Measurements from ENCODE around the gene GPC2.
"Not testable (repeated sequence)": the region's sequence is repeated elsewhere in the genome, so short reads cannot be mapped to it uniquely, and the experiment has no call there.

GPC2 gene, protein sequence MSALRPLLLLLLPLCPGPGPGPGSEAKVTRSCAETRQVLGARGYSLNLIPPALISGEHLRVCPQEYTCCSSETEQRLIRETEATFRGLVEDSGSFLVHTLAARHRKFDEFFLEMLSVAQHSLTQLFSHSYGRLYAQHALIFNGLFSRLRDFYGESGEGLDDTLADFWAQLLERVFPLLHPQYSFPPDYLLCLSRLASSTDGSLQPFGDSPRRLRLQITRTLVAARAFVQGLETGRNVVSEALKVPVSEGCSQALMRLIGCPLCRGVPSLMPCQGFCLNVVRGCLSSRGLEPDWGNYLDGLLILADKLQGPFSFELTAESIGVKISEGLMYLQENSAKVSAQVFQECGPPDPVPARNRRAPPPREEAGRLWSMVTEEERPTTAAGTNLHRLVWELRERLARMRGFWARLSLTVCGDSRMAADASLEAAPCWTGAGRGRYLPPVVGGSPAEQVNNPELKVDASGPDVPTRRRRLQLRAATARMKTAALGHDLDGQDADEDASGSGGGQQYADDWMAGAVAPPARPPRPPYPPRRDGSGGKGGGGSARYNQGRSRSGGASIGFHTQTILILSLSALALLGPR

DNA sequence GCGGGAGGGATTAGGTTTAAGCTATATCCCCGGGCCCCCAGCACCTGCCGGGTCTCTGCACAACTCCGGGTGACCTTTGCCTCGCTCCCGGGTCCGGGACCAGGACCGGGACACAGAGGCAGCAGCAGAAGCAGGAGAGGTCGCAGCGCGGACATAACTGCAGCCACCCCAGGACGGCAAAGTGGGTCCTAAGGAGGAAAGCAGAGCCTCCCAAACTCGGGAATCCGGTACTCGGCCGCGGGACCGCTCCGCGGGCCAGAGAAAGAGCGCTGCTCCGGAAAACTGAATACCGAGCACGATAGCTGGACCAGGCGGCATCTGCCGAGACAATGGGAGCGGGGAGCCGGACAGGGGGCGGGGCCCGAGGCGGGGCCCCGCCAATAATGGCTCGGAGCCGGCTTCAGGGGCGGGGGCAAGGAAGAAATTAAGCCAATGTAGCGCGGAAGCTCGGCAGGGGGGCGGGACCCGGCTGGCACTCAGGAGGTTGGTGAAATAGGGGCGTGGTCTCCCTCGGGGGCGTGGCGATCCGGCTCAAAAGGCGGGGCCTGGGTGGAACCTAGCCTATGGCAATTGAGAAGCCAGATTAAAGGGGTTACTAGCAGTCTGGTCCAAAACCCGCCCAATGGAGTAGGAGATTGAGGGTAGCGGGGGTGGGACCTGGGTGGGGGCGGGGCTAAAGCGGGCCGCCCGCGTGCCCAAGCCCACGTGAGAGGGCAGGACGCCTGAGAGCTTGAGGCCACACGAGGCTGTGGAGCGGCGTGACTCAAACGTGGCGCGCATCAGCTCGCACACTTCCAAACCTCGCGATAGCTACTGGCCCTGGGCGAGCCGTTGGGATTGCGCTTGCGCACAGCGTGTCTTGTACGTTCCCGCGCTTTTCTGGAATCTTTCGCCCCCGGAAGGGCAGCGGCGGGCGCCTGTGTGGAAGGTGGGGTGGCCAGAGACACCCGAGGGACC, at the start of gene GPC2, which contains the start of gene STAG3:
Gene GPC2 (minus strand): TSS at position 337 of the 957 bp plus-strand sequence. CDS start 182 bp downstream, at position 155.
Gene STAG3 (plus strand): TSS at position 874 of the 957 bp plus-strand sequence. CDS start 2,639 bp downstream, outside the sequence.
- peak; percentile 94 to 97 (median 95) for DNase-seq (ENCODE audit: low read depth in 3 of 3, low spot score in 1 of 3)

DNA sequence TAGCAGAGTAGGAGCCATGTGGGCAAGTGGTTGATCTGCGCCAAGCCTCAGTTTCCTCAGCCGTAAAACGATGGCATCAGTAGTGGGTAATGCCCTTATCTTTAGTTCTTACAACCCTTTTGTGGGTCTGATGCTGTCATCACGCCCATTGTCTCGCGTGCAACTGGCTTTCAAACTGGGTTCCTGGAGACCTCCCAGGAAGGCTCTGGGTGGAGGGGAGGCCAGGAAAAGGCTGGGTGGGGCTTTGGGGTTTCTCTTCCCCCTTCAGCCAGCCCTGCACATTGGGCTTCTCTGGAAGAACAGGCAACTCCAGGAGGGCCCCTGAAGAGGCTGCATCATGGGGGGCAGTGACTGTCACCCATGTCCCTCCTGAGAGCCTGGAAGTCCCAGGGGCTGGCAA, 47.7 kb upstream of the GPC2 start:
- DNase-seq (ENCODE audit: low read depth in 3 of 3, low spot score in 1 of 3): not testable (repeated sequence)

- DNase-seq (ENCODE audit: low read depth in 3 of 3, low spot score in 1 of 3): not testable (repeated sequence)
Observed at GRCh38 chr7:100223376-100223927, 46.3 kb upstream of the GPC2 start.

GRCh38 chr7:100222445-100223132, 45.4 kb upstream of the GPC2 start:
- DNase-seq (ENCODE audit: low read depth in 3 of 3, low spot score in 1 of 3): no peak

- no peak for DNase-seq (ENCODE audit: low read depth in 3 of 3, low spot score in 1 of 3)
Observed at GRCh38 chr7:100221767-100222444, 44.7 kb upstream of the GPC2 start.

DNA sequence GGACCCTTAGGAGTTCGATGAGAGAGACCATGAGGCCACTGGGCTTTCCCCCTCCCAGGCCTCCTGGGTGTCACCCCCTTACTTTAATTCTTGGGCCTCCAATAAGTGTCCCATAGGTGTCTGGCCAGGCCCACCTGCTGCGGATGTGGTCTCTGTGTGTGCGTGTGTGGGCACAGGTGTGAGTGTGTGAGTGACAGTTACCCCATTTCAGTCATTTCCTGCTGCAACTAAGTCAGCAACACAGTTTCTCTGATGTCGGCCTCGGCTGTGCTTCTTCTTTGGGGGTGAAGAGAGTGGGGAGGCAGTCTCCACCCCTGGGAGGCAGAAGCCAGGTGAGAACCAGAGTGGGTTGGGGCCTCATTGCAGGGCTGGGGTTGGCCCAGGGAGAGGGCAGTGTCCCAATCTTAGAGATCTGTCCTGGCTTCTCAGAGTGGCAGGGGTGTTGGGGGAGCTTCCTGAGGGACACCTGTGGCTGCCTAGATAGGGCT, 44.1 kb upstream of the GPC2 start:
- peak; percentile 42 to 64 (median 53) for DNase-seq (ENCODE audit: low read depth in 3 of 3, low spot score in 1 of 3)

- peak in 1 of 3 donors; percentile 25 for DNase-seq (ENCODE audit: low read depth in 3 of 3, low spot score in 1 of 3)
Observed at GRCh38 chr7:100220586-100221230, 43.5 kb upstream of the GPC2 start.

DNA sequence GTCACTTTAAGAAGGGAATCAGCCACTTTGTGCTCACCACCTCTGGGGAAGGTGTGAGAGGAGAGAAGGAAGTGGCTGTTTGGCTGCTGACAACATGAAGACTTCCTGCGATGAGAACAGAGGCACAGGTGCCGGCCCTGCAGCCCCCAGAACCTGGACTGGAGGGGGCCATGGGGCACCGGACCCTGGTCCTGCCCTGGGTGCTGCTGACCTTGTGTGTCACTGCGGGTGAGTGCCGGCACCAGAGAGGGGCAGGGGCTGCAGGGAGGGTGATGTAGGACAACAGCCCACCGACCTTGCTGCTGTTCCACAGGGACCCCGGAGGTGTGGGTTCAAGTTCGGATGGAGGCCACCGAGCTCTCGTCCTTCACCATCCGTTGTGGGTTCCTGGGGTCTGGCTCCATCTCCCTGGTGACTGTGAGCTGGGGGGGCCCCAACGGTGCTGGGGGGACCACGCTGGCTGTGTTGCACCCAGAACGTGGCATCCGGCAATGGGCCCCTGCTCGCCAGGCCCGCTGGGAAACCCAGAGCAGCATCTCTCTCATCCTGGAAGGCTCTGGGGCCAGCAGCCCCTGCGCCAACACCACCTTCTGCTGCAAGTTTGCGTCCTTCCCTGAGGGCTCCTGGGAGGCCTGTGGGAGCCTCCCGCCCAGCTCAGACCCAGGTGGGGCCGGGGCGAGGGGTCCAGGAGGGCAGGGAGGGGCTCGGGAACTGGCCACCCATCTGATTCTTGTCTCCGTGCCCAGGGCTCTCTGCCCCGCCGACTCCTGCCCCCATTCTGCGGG, 42.8 kb upstream of the GPC2 start, which contains the start of gene PVRIG:
Gene PVRIG (plus strand): TSS at position 149 of the 785 bp plus-strand sequence. CDS start 22 bp downstream, at position 171.
- DNase-seq (ENCODE audit: low read depth in 3 of 3, low spot score in 1 of 3): peak in 1 of 3 donors; percentile 34

DNA sequence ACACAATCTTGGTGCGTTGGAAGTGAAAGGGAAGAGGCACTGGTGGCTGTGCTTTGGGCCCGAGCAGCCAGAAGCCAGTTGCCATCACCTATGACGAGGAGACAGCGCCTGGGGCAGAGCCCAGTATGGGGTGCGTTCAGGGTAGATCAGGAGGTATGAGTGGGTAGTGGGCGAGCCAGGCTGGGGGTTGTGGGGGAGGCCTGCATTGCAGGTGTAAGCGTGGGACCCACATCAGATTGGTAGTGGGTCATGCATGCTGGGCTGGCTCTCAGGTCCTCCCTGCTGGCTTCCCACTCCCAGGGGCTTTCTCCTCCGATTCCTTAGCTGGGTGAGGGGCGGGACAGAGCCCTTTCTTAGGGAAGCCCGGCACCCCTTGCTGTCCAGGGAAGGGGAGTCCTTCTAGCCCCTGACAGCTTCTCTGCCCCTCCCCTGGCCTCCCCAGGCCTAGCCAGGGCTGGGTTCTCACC, 42.1 kb upstream of the GPC2 start:
- no peak for DNase-seq (ENCODE audit: low read depth in 3 of 3, low spot score in 1 of 3)

- DNase-seq (ENCODE audit: low read depth in 3 of 3, low spot score in 1 of 3): peak; percentile 53 to 67 (median 63)
Observed at GRCh38 chr7:100217934-100218333, 40.8 kb upstream of the GPC2 start.

DNA sequence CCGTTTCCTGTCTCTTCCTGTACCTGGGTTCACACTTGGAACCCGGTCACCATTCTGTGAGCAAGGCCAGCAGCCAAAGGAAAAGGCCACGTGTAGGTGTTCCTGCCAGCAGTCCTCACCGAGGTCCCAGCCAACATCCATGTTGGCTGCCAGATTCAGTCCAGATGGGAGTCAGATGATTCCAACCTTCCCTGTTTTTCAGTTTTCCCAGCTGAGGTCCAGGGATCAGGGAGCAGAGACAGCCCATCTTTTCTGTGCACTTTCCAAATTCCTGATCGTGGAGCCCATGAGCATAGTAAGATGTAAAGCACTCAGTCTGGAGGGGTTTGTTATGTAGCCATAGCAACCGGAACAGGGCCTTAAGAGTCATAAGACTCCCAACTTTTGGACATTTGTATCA, 38.7 kb upstream of the GPC2 start:
- DNase-seq (ENCODE audit: low read depth in 3 of 3, low spot score in 1 of 3): no peak

- DNase-seq (ENCODE audit: low read depth in 3 of 3, low spot score in 1 of 3): not testable (repeated sequence)
Observed at GRCh38 chr7:100214356-100214755, 37.2 kb upstream of the GPC2 start.

DNA sequence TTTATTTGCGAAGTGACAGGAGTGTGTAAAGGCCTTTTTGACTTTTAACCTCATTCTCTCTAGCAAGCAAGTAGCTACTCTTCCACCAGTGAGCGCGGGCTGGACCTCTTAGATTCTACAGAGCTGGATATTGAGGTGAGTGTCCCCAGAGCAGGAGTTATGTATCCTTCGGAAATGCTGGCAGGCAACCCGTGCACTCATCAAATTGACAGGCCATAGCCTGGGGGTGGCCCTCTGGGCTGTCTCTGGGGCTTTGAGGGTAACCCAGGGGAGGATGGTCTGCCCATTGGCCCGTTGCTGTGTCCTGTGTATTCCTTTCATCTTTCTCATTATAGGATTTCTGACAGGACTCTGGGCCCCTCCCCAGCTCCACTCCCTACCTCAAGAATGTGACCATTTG, 36.5 kb upstream of the GPC2 start:
- DNase-seq (ENCODE audit: low read depth in 3 of 3, low spot score in 1 of 3): no peak

- no peak for DNase-seq (ENCODE audit: low read depth in 3 of 3, low spot score in 1 of 3)
Observed at GRCh38 chr7:100212631-100213286, 35.6 kb upstream of the GPC2 start.

DNA sequence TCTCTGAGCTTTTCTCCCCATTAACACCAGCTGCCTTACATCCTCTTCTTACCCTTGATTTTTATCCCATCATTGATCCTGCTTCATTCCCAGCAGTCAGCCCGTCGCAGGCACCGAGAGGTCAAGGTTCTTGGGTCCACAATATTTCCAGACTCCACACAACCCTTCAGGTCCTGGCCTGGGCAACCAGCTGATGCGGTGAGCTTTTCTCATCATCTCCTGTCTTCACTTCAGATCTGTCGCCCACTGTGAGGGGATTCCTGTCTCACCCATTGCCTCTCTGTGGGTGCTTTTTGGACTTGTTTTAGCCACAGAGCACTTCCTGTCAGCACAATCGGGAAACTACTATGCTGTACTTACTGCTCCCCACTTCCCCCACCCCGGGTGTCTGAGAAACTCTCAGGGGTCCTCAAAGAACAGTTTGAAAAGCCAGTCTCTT, 34.2 kb upstream of the GPC2 start:
- no peak for DNase-seq (ENCODE audit: low read depth in 3 of 3, low spot score in 1 of 3)

DNA sequence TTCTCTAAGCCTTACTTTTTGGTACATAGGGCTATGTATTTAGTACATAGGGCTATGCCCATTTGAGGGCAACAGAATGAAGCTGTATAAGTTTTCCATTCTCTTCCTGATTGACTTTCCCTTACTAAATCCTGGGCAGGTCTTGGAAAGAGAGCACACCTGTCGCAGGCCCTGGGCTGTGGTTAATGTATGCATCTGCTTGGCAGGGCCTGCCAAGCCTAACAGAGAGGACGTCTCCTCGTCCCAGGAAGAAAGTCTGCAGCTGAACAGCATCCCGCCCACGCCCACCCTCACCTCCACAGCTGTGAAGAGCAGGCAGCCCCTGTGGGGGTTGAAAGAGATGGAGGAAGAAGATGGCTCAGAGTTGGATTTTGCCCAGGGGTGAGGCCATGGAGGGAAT, 33.6 kb upstream of the GPC2 start:
- no peak for DNase-seq (ENCODE audit: low read depth in 3 of 3, low spot score in 1 of 3)

DNA sequence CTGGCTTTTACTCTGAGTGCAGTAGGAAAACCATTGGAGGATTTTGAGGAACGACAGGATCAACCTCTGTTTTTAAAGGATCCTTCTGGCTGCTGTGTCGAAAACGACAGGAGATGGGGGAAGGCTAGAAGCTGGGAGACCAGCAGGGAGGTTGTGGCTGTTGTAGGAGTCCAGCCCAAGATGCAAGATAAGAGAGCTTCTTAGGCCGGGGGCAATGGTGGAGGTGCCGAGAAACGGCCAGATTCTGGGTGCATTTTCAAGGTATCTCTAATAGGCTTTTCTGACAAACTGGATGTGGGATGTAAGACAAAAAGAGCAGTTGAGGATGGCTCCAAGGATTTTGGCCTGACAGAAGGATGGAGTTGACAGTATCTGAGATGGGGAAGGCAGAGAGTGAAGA, 32.3 kb upstream of the GPC2 start:
- no peak for DNase-seq (ENCODE audit: low read depth in 3 of 3, low spot score in 1 of 3)
